Measurements from ENCODE around the gene HPGDS.

Gene HPGDS

DNA sequence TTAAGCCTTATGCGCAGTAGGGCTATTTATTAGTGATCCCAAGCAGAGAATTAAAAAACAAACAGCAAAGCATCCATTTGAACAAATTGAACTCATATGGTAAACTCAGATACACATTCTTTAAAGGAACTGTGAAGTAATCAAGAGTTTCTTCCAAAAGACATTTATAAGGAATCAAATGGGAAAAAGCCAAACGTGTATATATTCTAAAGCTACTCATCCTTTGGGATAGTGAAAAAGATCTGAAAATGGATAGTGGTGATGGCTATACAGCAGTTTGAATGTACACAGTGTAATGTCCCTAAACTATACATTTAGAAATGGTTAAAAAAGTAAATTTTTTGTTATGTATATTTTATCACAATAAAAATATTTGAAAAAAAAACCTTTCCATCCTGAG, 16.6 kb upstream of the HPGDS start:
- Histone ChIP-seq H3K9me3 (ENCODE audit: control insufficient read depth in 5 of 5, low read length in 5 of 5) (no peaks in the 10 kb centered on the region), H3K27me3 (ENCODE audit: control insufficient read depth in 5 of 5, insufficient read depth in 4 of 5, low read length in 5 of 5) (no peaks in the 10 kb centered on the region), H3K36me3 (ENCODE audit: control insufficient read depth in 5 of 5, insufficient read depth in 5 of 5, low read length in 5 of 5) (no peaks in the 10 kb centered on the region), H3K27ac (ENCODE audit: low read depth, low read length) (no peak overlapping the region), H3K4me3 (ENCODE audit: low read depth in 1 of 5, low read length in 5 of 5) (no peak overlapping the region), H3K4me1 (ENCODE audit: control insufficient read depth in 5 of 5, insufficient read depth in 5 of 5, low read length in 5 of 5) (peaks cover 0 to 3% (median 0%) of the 10 kb centered on the region in 5 donors), H3K9ac (ENCODE audit: low read length in 5 of 5) (no peak overlapping the region)

DNA sequence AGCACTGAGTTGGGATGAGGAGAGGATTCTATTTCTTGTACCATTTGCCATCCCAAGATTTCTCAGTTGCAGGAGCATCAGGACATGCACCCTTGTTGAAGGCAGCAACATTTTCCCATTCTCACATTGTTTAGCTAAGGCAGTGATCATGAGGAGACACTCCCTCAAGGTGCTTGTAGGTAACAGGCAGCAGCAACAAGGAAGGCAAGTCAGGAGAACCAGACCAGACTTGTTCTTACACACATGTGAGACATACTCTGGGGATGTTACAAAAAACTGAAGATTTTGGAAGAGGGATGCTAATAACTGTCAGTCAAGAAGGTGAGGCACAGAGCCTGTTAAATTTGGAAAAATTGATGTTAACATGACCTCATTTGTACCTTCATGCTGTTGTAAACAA, 15.5 kb upstream of the HPGDS start:
- Histone ChIP-seq H3K27ac (ENCODE audit: low read depth, low read length) (no peak overlapping the region), H3K27me3 (ENCODE audit: control insufficient read depth in 5 of 5, insufficient read depth in 4 of 5, low read length in 5 of 5) (no peaks in the 10 kb centered on the region), H3K4me3 (ENCODE audit: low read depth in 1 of 5, low read length in 5 of 5) (no peak overlapping the region), H3K4me1 (ENCODE audit: control insufficient read depth in 5 of 5, insufficient read depth in 5 of 5, low read length in 5 of 5) (peaks cover 0 to 3% (median 0%) of the 10 kb centered on the region in 5 donors), H3K9me3 (ENCODE audit: control insufficient read depth in 5 of 5, low read length in 5 of 5) (no peaks in the 10 kb centered on the region), H3K9ac (ENCODE audit: low read length in 5 of 5) (no peak overlapping the region), H3K36me3 (ENCODE audit: control insufficient read depth in 5 of 5, insufficient read depth in 5 of 5, low read length in 5 of 5) (no peaks in the 10 kb centered on the region)

DNA sequence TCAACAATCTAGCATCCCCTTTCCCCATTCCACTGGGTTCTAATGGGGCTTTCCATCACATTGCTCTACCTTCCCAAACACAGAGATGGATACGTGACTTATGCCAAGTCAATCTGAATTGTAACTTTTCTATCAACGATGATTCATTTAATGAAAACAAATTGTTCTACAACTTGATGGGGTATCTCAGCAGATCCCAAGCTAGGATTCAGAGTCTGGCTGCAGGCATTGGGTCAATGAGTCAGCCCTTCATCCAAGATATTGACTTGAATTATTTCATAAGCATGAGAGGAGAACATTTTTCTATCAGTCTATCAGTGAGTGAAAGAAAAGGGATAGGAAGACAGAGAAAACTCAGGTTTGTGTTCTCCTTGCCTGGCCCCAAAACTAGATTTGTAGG, 15.0 kb upstream of the HPGDS start:
- H3K27ac ChIP-seq (ENCODE audit: low read depth, low read length) = no peak overlapping the region
- no peak overlapping the region for H3K4me3 ChIP-seq (ENCODE audit: low read depth in 1 of 5, low read length in 5 of 5)
- H3K9ac ChIP-seq (ENCODE audit: low read length in 5 of 5) = no peak overlapping the region
- H3K9me3 ChIP-seq (ENCODE audit: control insufficient read depth in 5 of 5, low read length in 5 of 5) = no peaks in the 10 kb centered on the region
- H3K4me1 ChIP-seq (ENCODE audit: control insufficient read depth in 5 of 5, insufficient read depth in 5 of 5, low read length in 5 of 5) = peaks cover 0 to 3% (median 0%) of the 10 kb centered on the region in 5 donors
- H3K36me3 ChIP-seq (ENCODE audit: control insufficient read depth in 5 of 5, insufficient read depth in 5 of 5, low read length in 5 of 5) = no peaks in the 10 kb centered on the region
- no peaks in the 10 kb centered on the region for H3K27me3 ChIP-seq (ENCODE audit: control insufficient read depth in 5 of 5, insufficient read depth in 4 of 5, low read length in 5 of 5)

DNA sequence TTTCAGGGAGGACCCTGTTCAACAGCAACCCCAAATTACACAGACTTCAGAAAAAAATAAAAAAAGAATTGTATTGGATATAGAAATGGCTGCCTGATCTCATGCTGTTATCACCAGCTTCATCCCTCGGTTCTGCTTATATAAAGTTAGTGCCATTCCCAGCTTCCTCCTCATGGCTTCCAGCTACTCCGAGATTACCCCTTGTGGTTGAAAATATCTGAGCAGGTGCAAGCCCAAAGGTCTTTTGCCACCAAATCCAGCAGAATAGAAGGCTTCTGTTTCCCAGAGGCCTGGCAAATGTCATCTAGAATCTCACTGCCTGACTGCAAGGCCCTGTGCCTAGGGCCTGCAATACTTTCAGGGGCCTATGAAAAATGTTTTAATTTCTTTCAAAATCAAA, 13.8 kb upstream of the HPGDS start:
- no peaks in the 10 kb centered on the region for H3K36me3 ChIP-seq (ENCODE audit: control insufficient read depth in 5 of 5, insufficient read depth in 5 of 5, low read length in 5 of 5)
- H3K9me3 ChIP-seq (ENCODE audit: control insufficient read depth in 5 of 5, low read length in 5 of 5) = no peaks in the 10 kb centered on the region
- no peak overlapping the region for H3K27ac ChIP-seq (ENCODE audit: low read depth, low read length)
- peaks cover 0 to 4% (median 0%) of the 10 kb centered on the region in 5 donors for H3K4me1 ChIP-seq (ENCODE audit: control insufficient read depth in 5 of 5, insufficient read depth in 5 of 5, low read length in 5 of 5)
- no peaks in the 10 kb centered on the region for H3K27me3 ChIP-seq (ENCODE audit: control insufficient read depth in 5 of 5, insufficient read depth in 4 of 5, low read length in 5 of 5)
- no peak overlapping the region for H3K9ac ChIP-seq (ENCODE audit: low read length in 5 of 5)
- no peak overlapping the region for H3K4me3 ChIP-seq (ENCODE audit: low read depth in 1 of 5, low read length in 5 of 5)

DNA sequence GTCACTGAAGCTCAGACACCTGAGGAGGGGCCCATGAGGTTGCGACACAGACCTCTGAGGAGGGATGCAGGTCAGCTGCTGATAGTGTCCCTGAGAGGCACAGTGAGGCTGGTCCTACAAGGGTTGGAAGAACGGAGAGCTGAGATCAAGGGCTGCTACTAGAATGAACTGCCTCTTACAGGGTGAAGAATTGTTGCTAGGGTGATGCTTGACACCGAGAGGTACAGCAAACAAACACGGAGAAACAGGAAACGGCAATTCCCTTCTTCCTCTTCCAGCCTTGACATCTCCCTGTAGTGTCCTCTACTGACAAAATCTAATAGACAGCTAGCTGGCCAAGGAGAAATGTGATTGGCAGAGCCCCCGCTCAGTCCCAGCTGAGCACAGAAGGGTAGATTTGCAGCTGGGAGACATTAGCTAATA, 11.8 kb upstream of the HPGDS start:
- no peak overlapping the region for H3K27ac ChIP-seq (ENCODE audit: low read depth, low read length)
- no peaks in the 10 kb centered on the region for H3K36me3 ChIP-seq (ENCODE audit: control insufficient read depth in 5 of 5, insufficient read depth in 5 of 5, low read length in 5 of 5)
- no peak overlapping the region for H3K4me3 ChIP-seq (ENCODE audit: low read depth in 1 of 5, low read length in 5 of 5)
- no peaks in the 10 kb centered on the region for H3K27me3 ChIP-seq (ENCODE audit: control insufficient read depth in 5 of 5, insufficient read depth in 4 of 5, low read length in 5 of 5)
- H3K9ac ChIP-seq (ENCODE audit: low read length in 5 of 5) = no peak overlapping the region
- H3K9me3 ChIP-seq (ENCODE audit: control insufficient read depth in 5 of 5, low read length in 5 of 5) = no peaks in the 10 kb centered on the region
- peaks cover 0 to 4% (median 0%) of the 10 kb centered on the region in 5 donors for H3K4me1 ChIP-seq (ENCODE audit: control insufficient read depth in 5 of 5, insufficient read depth in 5 of 5, low read length in 5 of 5)

DNA sequence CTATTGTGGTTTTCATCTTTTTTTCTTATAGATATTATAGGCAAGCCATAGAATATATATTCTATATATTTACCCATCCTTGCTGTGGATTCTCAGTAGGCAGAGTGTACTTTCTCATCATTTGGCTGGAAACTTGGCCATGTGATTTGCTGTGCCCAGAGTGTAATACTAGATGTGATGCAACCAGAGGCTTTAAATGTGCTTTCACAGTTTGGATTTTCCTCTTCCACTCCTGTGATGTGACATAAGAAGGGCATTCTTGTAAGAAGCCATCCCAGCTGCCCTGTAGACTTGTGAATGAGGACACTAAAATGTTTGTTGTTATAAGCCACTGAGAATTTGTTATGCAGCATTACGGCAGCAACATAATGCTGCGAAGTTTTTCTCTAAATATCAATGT, 10.4 kb upstream of the HPGDS start:
- peaks cover 0 to 4% (median 0%) of the 10 kb centered on the region in 5 donors for H3K4me1 ChIP-seq (ENCODE audit: control insufficient read depth in 5 of 5, insufficient read depth in 5 of 5, low read length in 5 of 5)
- H3K27me3 ChIP-seq (ENCODE audit: control insufficient read depth in 5 of 5, insufficient read depth in 4 of 5, low read length in 5 of 5) = no peaks in the 10 kb centered on the region
- no peak overlapping the region for H3K4me3 ChIP-seq (ENCODE audit: low read depth in 1 of 5, low read length in 5 of 5)
- no peaks in the 10 kb centered on the region for H3K36me3 ChIP-seq (ENCODE audit: control insufficient read depth in 5 of 5, insufficient read depth in 5 of 5, low read length in 5 of 5)
- no peak overlapping the region for H3K27ac ChIP-seq (ENCODE audit: low read depth, low read length)
- H3K9me3 ChIP-seq (ENCODE audit: control insufficient read depth in 5 of 5, low read length in 5 of 5) = no peaks in the 10 kb centered on the region
- H3K9ac ChIP-seq (ENCODE audit: low read length in 5 of 5) = no peak overlapping the region

DNA sequence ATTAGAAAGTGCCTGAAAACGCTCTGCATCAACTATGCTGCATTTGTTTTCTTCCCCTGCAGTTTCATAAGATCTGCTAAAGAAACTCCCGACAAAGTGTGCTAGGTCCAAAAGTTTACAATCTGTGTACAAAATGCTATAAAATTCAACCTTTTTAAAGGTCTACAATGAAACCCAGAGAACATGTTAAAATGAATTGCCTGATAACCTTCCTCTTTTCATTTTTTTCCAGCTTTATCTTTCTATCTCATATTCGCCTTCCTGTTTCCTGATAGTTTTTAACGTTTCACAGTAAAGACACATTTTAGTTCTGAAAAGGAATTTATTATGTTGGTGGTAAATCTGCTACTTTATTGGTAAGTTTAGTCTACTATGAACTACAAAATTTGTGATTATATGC, 9.5 kb upstream of the HPGDS start:
- peaks cover 0 to 4% (median 0%) of the 10 kb centered on the region in 5 donors for H3K4me1 ChIP-seq (ENCODE audit: control insufficient read depth in 5 of 5, insufficient read depth in 5 of 5, low read length in 5 of 5)
- no peak overlapping the region for H3K9ac ChIP-seq (ENCODE audit: low read length in 5 of 5)
- no peak overlapping the region for H3K4me3 ChIP-seq (ENCODE audit: low read depth in 1 of 5, low read length in 5 of 5)
- H3K27ac ChIP-seq (ENCODE audit: low read depth, low read length) = no peak overlapping the region
- no peaks in the 10 kb centered on the region for H3K9me3 ChIP-seq (ENCODE audit: control insufficient read depth in 5 of 5, low read length in 5 of 5)
- no peaks in the 10 kb centered on the region for H3K36me3 ChIP-seq (ENCODE audit: control insufficient read depth in 5 of 5, insufficient read depth in 5 of 5, low read length in 5 of 5)
- H3K27me3 ChIP-seq (ENCODE audit: control insufficient read depth in 5 of 5, insufficient read depth in 4 of 5, low read length in 5 of 5) = no peaks in the 10 kb centered on the region

DNA sequence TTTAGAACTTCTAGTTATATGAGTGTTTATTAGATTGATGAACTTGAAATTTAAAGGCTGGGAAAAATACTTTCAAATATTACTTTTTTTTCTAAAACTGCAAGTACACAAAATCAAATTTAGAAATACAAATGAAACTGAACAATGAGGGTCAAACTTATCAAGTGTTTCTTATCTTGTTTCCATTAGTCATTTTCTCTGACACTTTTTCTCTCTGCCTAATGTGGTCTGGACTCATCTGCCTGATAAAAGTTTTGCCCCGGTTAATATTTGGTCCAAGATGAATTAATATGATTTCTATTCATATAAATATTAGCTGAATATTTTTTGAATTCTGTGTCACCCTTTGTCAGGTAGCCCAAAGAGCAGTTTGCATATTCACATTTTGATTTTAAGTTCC, 8.7 kb upstream of the HPGDS start:
- H3K27ac ChIP-seq (ENCODE audit: low read depth, low read length) = no peak overlapping the region
- no peaks in the 10 kb centered on the region for H3K27me3 ChIP-seq (ENCODE audit: control insufficient read depth in 5 of 5, insufficient read depth in 4 of 5, low read length in 5 of 5)
- peaks cover 0 to 4% (median 0%) of the 10 kb centered on the region in 5 donors for H3K4me1 ChIP-seq (ENCODE audit: control insufficient read depth in 5 of 5, insufficient read depth in 5 of 5, low read length in 5 of 5)
- no peaks in the 10 kb centered on the region for H3K9me3 ChIP-seq (ENCODE audit: control insufficient read depth in 5 of 5, low read length in 5 of 5)
- no peak overlapping the region for H3K9ac ChIP-seq (ENCODE audit: low read length in 5 of 5)
- no peaks in the 10 kb centered on the region for H3K36me3 ChIP-seq (ENCODE audit: control insufficient read depth in 5 of 5, insufficient read depth in 5 of 5, low read length in 5 of 5)
- no peak overlapping the region for H3K4me3 ChIP-seq (ENCODE audit: low read depth in 1 of 5, low read length in 5 of 5)

DNA sequence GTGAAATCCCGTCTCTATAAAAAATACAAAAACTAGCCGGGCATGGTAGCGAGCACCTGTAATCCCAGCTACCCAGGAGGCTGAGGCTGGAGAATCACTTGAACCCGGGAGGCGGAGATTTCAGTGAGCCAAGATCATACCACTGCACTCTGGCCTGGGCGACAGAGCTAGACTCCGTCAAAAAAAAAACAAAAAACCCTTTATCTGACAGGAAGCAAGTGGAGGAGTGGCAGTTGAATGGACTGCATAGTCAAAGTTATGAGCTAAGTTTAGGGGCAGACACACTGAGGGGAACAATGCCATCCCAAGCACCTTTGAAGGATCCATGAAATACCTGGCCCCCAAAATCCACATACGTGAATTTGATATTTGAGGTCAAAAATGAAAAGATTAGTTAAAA, 7.5 kb upstream of the HPGDS start:
- H3K4me1 ChIP-seq (ENCODE audit: control insufficient read depth in 5 of 5, insufficient read depth in 5 of 5, low read length in 5 of 5) = peaks cover 0 to 4% (median 0%) of the 10 kb centered on the region in 5 donors
- no peaks in the 10 kb centered on the region for H3K27me3 ChIP-seq (ENCODE audit: control insufficient read depth in 5 of 5, insufficient read depth in 4 of 5, low read length in 5 of 5)
- no peak overlapping the region for H3K4me3 ChIP-seq (ENCODE audit: low read depth in 1 of 5, low read length in 5 of 5)
- H3K27ac ChIP-seq (ENCODE audit: low read depth, low read length) = no peak overlapping the region
- no peaks in the 10 kb centered on the region for H3K36me3 ChIP-seq (ENCODE audit: control insufficient read depth in 5 of 5, insufficient read depth in 5 of 5, low read length in 5 of 5)
- no peaks in the 10 kb centered on the region for H3K9me3 ChIP-seq (ENCODE audit: control insufficient read depth in 5 of 5, low read length in 5 of 5)
- H3K9ac ChIP-seq (ENCODE audit: low read length in 5 of 5) = no peak overlapping the region

DNA sequence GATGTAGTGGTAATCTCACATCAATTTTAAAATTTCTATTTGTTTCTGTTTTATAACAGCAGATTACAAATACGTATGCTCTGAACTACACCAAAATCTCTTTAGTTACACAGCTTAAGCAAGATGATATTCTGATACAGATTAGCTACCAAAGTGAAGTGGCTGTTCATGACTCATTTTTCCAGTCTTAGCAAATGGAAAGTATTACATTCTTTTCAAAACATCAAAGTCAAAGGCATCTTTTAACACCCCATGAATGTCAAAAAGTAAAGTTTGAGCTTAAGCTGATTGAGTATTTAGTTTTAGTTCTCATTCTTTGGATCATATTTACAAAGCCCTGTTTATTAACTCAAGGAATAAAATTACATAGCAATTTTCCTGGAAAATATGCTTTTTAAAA, 6.6 kb upstream of the HPGDS start:
- no peaks in the 10 kb centered on the region for H3K9me3 ChIP-seq (ENCODE audit: control insufficient read depth in 5 of 5, low read length in 5 of 5)
- H3K36me3 ChIP-seq (ENCODE audit: control insufficient read depth in 5 of 5, insufficient read depth in 5 of 5, low read length in 5 of 5) = no peaks in the 10 kb centered on the region
- peaks cover 0 to 11% (median 0%) of the 10 kb centered on the region in 5 donors for H3K4me1 ChIP-seq (ENCODE audit: control insufficient read depth in 5 of 5, insufficient read depth in 5 of 5, low read length in 5 of 5)
- no peak overlapping the region for H3K27ac ChIP-seq (ENCODE audit: low read depth, low read length)
- no peak overlapping the region for H3K4me3 ChIP-seq (ENCODE audit: low read depth in 1 of 5, low read length in 5 of 5)
- no peaks in the 10 kb centered on the region for H3K27me3 ChIP-seq (ENCODE audit: control insufficient read depth in 5 of 5, insufficient read depth in 4 of 5, low read length in 5 of 5)
- no peak overlapping the region for H3K9ac ChIP-seq (ENCODE audit: low read length in 5 of 5)

DNA sequence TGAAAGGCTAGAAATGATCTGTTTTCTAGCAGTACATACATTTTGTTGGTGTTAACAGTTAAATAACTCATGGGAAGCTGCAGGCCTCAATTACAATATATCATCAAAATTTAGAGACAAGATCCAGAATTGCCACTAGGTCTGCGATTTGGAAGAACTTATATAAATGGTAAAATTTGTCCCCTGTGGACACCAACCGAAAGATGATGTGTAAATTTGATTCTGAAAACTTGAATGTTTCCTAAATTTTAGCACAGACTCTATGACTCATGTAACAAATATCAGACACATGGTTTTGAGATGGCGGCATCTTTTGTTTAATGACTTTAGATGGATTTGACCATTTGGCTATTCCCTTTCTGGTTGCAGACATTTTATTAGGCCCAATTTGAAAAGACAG, 6.0 kb upstream of the HPGDS start:
- H3K27me3 ChIP-seq (ENCODE audit: control insufficient read depth in 5 of 5, insufficient read depth in 4 of 5, low read length in 5 of 5) = no peaks in the 10 kb centered on the region
- no peak overlapping the region for H3K9ac ChIP-seq (ENCODE audit: low read length in 5 of 5)
- no peak overlapping the region for H3K27ac ChIP-seq (ENCODE audit: low read depth, low read length)
- H3K36me3 ChIP-seq (ENCODE audit: control insufficient read depth in 5 of 5, insufficient read depth in 5 of 5, low read length in 5 of 5) = no peaks in the 10 kb centered on the region
- peaks cover 0 to 12% (median 0%) of the 10 kb centered on the region in 5 donors for H3K4me1 ChIP-seq (ENCODE audit: control insufficient read depth in 5 of 5, insufficient read depth in 5 of 5, low read length in 5 of 5)
- H3K9me3 ChIP-seq (ENCODE audit: control insufficient read depth in 5 of 5, low read length in 5 of 5) = no peaks in the 10 kb centered on the region
- no peak overlapping the region for H3K4me3 ChIP-seq (ENCODE audit: low read depth in 1 of 5, low read length in 5 of 5)
